ENCODE measurements around the gene PSMB7.

Gene PSMB7

DNA sequence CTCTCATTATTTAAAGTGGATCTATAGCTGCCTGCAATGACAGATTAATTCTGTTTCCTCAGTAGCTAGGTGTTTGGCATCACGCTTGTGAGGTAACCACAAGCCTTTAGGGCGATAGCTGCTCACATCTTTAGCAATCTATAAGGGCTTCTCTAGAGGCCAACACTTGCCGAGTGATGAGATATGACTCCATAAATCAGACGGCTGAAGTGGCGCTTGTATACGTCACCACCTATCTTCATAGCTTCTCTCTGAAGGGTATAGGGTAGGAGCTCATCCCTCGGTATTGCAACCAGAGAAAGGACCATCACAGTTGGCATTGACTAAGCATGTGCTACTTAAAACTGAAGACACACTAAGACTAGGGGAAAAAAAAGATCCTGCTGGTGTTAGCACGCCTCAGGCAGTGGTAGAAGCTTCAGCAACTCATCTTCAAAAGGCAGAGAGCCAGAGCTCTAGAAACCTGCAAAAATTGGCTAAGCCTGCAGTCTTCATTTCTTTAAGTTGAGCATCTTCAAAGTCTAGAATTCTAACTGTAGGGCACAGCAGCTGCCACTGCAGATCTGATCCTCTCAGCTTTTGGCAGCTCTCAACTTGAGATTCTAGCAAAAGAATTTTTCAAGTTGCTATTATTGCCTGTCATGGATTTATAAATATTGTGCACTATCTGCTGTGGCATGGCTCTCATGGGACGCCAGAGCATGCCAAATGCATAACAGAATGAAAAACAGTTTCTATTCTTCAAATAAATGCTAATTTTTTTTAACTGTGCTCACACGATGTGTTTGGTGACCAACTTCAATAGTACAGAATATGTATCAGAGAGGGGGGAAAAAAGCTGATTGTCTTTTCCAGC, 37.5 kb downstream of the PSMB7 start:
- no peak for DNase-seq

DNA sequence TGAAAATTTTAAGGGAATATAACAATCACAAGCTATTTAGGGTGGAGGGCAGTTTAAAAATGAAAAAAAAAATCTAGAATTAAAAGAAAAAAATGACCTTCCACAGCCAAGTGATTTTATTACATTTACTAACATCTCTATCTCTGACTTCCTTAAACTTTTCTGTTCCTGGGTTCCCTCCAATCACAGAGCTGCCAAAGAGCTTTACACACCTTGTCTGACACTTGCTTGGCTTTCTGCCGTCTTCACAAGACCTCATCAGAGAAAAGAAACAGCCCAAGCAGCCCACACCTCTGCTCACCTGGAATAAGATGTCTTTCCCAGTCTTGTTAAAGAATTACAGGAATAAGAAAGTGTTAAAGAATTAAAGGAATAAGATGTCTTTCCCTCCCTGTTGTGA, 38.9 kb downstream of the PSMB7 start:
- no peak for DNase-seq

DNA sequence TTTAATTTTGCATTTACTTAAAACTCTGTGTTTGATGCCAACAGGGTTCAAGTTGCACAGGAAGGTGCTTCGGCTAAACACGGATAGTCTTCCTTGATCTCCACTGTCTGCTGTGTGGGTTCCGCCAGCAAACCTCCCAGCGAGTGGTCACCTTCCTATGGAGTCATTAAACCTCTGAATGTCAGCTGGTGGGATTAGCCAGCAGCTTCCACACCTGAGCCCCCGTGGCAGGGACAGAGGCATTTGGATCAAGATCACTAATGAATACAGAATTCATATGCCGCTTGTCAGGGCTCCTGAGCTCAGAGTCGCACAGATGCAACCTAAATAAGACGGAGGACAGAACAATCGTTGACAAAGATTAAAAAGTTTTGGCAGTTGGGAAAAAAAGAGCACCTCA, 39.5 kb downstream of the PSMB7 start:
- DNase-seq, result no peak

DNA sequence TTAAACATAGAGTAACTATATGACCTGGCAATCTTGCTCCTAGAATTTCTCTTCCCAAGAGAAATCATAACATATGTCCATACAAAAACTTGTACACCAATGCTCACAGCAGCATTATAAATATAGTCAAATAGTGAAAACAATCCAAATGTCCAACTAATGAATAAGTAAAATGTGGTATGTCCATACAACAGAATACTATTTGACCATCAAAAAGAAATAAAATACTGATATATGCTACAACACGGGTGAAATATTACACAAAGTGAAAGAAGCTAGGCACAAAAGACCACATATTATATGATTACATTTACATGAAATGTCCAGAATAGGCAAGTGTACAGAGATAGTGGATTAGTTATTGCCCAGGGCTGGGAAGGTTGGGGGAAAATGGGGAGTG, 41.4 kb downstream of the PSMB7 start:
- no peak for DNase-seq

DNA sequence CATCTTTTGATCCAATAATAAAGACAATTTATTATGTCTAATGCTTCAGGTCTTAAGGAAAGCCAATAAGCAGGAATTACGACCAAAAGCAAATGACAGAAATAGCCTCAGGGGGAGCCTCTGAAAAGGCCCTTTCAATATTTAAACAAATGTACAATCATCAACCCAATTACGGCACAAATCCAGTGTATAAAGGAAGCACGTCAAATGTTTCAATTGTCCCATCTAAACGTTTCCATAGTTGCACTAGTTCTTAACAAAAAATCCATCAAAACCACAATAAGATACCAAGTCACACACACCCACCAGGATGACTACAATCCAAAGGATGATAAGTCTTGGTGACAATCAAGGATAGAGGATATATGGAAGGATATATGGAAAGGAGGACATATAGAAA, 41.9 kb downstream of the PSMB7 start:
- no peak for DNase-seq

DNA sequence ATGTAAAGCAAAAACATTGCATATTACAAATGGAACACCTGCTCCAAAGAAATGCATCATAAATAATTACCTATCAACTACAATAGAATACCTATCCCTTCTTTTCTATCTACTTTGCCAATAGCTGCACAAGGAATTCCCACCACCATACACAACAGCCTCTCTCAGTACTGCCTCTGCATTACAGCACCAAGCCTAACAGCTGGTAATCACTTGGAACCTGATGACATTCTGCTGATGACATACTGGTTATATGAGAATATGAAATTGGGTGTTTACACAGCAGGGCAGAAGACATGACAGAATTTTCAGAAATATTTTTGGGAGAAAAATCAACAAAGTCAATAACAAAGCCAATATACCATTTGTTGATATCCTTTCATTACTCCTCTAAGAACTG, 43.2 kb downstream of the PSMB7 start:
- no peak for DNase-seq

DNA sequence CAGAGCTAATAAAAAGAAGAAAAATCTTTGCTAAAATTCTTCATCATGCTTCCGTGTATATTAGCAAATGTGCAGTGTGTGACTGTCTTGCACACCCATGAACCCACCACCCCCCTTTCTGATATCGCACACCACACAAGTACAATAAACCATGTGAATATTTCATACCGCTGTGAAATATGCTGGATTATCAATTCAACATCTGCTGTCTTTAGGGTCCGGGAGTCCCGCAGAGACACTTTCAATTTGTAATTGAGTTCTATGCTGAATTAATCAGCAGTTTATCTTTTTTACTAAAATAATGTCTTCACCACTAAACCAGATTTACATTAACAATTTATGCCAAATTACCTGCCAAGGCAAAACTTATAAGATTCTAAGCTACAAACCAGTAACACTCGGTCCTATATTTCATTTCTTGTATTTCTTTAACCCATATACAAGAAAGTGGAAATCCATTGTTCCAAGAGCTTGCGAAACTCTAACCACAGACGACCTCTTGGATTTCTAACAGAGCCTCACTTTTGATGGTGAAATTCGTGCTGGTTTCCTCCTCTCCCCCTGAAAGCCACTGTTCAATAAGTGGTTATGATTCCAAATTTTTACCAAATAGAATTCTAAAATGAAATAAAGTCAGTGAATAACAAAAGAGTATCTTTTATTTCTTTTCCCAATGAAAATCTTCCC, 44.2 kb downstream of the PSMB7 start:
- DNase-seq, result no peak

DNA sequence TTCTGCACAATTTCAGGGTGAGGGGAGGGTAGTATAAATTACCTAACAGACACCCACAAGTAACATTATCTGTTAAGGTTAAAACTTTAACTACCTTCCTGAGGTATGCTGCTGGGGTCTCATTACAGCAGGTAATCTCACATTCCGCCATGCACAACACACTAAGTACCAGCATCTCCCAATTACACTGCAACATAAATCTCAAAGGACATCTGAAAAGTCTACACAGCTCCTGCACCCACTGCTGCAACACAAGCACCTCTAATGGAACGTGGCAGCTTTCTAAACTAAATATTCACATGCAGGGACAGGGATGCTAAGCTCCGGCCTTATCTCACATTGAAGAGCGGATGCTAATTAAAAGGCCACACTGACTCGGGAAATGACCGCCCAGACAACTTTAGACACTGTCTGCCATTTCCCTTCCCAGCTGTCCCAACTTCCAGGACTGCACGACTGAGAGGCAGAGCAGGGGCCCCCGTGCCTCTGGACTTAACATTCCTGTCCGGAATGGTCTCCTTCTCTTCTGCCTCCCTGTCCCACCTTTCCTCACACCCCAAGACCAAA, 45.9 kb downstream of the PSMB7 start:
- DNase-seq, result no peak

DNA sequence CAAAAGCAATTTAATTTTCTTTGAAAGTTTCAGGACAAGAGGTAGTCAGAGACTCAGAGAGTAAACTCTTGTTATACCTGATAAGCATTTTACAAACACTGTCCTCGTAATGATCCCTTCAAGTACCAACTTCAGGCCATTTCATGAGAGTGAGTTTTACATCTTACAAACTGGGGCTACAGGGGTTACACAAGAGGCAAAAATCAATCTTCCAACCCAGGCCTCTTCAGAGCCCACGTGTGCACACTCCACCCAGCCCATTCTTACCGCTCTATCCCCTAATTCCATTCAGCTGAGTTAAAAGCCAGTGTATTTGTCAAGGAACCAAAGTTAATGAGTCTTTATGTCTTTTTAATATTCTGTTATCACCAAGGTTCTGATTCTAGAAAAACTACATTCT, 46.5 kb downstream of the PSMB7 start:
- DNase-seq, result no peak

DNA sequence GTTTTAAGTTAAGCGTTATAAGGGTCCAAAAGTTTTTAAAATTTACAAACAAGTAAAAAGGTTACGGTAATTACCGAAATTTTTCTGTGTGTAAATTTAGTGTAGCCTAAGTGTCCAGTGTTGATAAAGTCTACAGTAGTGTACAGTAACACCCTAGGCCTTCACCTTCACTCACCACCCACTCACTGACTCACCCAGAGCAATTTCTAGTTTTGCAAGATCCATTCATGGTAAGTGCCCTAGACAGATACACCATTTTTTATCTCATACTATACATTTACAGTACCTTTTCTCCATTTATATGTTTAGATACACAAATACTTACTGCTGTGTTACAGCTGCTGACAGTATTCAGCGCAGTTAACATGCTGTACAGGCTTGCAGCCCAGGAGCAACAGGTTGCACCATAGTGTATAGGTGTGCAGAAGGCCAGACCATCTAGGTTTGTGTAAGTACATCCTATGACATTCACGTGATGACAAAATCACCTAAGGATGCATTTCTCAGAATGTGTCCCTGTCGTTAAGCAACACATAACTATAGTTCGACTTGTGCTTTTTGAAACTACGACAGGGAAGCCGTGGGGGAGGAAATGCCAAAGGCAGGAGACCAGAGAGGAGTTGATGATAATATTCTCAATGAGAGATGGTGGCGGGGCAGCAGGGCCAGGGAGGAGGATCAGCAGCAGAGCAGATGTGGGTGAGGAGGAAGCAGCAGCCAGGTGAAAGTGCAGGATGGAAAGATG, 48.6 kb downstream of the PSMB7 start:
- DNase-seq, result no peak

DNA sequence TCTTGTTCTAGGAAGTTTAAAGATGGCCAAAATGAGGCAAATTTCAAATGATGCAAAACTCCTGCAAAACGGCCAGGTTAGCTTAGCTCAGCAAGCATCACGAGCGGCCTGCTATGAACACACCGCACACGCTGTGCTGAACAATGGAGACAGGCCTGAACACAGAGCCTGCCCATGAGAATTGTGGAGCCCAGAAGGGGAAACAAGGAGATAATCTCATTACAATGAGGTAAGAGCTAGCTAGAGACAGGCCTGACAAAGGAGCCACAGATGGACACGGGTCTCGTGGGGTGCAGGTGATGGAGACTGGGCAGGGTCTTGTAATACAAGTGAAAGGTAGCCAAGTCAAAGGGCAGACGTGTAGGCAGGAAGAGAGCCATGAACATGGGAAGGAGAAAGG, 50.2 kb downstream of the PSMB7 start:
- DNase-seq, result no peak

DNA sequence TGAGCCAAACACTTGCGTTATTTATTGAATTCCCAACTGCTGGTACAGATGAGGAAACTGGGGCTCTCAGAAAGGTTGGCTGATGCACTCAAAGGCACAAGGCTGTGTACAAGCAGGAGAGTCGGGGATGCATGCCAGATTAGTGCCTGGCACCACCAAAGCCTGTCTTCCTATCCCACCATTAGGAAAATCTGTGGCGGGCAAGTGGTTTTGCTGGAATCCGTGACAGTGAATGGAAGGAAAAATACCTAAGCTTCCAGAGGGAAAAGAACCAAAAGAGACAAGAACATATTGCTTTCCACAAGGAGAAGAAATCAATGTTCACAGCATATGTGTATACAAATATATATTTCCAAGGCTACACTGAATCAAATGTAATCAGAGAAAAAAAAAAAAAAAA, 51.1 kb downstream of the PSMB7 start:
- DNase-seq, result no peak

DNA sequence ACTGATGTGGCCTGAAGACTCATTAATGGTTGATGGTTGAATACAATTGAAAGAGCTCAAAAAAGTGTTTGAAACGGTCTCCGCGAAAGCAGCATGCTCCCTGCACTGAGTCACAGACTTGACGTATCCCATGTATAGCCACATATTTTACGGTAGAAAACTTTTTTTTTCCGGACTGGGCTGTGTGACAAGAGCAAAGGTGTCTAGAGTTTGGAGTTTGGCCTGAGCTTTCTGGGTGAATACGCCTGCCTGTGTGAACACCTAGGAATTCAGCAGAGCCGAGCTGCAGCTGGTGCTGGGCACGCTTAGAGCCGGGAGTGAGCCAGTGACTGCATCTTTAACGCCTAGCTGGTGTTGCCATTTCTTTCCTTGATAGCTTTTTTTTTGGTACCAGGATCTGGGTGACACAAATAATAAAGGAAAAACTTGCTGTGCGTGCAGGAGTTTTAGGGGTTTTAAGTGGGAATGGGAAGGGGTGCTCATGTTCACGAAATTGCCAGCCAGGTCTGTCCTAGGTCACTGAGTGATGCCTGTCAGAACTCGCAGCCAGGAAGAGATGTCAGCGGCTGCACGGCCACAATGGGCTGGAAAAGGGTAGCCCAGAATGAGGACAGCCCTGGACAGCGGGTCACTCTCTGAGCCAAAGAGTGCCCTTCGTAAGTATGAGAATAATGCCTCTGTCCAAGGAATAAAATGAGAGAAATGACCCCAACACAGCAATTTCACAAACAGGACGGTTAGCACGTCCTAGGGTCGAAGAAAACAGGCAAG, 51.7 kb downstream of the PSMB7 start:
- no peak for DNase-seq

DNA sequence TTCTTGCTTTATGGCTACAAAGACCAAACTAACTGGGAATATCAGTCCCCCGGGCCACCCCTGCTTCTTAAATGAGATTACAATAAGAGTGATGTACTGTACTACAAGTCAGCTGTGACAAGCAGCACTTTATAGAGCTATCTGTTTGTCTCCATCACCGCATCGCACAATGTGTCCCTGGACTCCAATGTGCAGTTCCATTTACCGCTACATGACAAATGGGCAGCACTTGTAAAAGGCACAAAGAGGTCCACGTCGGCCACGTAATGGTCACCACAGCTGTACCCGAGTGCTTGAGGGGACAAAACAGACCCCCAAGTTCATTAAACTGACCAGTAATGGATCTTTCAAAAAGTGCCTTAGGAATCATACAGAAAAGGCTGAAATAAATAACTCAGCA, 54.1 kb downstream of the PSMB7 start:
- DNase-seq, result no peak

DNA sequence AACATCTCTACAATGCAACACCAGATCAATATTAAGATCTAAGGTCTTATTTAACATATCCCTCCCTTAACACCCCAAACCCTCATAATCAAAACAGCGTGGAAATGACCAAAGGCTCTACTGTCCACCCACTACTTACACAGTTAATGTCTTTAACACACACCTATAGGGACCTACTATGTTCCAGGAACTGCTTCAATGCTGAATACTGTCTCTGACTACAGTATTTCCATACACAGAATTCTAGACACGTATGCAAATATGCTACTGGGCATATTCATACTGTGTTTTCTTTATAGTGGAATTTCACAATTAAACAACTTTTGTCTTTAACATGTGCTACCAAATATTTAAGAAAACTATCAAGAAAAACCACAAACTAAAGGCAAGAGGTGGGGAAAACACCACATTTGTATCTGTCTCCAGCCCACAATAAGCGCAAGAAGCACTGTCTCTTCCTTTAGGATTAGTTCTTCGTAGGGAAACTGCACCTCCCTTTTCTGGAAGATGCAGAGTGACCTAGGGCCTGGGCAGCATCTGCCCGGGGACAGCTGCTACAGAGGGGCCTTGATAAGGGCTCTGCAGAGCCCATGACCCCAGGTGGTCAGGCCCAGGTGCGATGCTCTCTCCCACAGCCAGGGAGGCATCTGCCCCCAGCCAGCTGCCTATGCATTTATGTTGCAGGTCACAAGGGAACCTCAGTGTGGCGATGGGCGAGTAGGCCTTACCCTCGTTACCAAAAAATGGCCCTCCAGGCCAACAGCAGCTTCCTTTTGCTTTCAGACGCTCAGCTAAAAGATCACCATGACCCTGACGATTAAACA, 55.2 kb downstream of the PSMB7 start:
- DNase-seq, result no peak

DNA sequence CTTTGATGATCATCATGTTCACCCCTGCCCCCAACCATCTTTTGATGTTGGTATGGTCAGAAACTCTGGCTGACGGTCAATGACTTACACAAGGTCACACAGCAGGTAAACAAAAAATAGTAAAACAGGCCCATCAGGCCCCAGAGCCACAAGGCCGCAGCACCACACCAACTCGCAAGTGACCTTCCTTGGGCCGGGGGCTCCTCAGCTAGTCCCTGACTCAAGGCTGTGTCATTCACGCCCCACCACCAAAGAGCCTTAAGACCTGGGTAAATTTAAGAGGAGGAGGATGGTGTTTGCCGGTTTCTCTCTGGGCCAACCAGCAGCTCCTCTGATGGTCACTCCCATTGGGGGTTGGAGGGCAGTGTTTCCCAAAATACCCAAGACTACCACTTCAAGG, 55.8 kb downstream of the PSMB7 start:
- no peak for DNase-seq

DNA sequence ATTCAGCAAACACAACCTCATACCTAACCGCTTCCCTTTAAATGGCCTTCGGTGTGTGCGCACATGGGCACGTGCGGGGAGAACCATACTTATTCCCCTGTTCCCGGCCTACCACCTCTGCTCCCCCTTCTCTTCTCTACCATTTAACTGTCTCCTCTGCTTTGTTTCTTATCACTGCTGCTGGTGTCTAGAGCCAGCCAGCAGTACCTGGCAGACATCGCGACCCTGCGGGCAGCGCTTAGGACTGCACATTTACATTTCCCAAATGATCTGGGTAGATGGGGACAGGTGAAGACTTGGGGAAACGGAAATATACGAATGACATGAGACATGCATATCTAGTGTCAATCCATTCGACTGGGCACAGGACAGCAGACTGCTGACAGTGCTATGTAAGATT, 56.6 kb downstream of the PSMB7 start:
- DNase-seq, result no peak

DNA sequence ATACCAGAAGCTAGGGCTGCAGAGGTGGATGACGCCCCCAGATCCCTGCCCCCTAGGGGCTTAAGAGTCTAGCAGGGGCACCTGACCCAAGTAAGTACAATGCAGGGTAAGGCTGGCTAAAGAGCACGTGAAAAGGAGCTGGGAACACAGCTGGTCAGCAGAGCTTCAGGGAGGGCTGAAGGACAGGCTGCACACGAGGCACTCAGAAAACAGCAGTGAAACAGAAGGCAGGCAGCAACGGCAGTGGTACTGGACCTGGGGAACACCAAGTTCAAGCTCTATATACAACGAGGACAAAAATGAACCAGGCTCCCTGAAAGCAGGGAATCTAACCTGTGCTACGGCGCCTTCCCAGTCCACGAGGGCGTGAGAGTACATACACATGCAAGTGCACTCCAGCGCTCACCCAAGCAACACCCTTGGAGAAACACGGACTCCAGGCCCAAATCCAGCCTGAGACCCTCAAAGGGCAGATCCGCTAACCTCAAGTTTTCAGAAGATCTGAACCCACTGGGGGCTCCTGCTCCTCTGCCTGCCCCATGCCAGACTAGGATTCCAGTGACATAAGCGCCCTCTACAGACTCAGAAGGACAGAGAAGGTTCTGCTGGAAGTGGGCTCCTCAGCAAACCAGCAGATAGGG, 57.4 kb downstream of the PSMB7 start:
- DNase-seq, result no peak

DNA sequence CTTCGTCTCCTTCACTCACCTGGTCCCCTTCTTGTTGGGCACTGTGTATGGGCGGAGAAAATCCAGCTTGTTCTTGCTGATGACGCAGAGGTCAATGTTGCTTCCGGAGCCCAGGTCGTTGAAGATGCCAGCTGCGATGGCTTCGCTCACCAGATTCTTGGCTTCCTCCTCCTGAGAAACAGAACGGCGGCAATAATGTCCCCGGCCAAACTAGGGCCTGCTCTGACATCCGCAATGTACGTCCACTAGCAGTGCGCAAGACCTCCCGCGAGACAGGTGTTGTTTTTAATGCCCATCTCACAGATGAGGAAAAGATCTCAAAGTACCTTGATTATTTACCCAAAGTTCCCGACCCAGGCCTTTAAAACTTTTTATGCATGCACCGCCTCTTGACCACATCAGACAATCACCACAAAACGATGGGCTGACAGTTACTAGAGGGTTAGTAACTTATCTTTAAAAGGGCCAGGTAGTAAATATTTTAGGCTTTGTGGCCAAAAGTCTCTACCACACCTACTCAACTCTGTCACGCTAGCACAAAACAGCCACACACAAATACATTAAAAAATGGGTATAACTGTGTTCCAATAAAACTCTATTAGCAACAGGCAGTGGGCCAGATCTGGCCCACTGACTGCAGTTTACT, 58.4 kb downstream of the PSMB7 start:
- DNase-seq, result no peak

DNA sequence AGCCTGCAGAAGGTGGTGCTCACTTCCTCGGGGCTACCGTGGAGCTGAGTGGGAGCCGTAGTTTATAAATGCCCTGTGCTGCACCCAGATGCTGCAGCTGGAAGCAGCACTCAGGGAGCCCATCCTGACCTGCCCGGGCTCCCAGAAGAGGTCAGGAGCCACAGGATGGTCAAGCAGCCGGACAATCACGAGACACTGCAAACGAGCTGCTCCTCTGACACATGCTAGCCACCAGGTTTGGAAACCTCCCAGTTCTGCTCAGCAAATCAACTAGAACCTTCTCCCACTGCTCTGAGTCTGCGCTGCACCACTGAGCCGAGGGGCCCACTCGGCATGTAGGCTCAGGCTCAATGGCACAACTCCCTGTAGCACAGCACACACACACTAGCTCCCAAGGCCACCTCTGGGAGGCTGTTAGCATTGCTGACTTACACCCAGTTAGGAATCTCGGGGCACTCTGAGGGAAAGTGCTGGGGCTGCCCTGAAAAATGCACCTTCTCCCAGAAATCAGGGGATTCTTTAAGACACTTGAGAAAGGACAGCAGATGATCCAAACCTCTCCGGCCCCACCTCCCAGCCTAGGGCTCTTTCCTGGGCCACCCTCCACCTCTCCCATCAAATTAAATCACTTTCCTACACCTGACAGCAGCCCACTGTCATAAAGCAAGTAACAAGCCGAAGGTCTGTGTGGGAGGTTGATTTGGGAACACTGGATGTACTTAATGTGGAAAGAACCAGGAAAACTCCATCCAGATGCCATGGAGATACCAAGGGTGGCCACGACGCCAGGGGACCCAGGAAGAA, 59.1 kb downstream of the PSMB7 start:
- no peak for DNase-seq

All from NCI-H2029 treated with DMSO at 0.1 percent for 48 hours (cell line).